CD4-positive, alpha-beta T cell treated with Interleukin-4 for 1 hour (primary cell): ENCODE measurements around the gene FAT1.
"Not testable (repeated sequence)": the region's sequence is repeated elsewhere in the genome, so short reads cannot be mapped to it uniquely, and the experiment has no call there.

Source experiments
- DNase-seq, 2 donors: peaks; one replicate each; pipeline ENCODE4 v3.0.0-alpha.2; 2020 to 2022

Gene FAT1, protein sequence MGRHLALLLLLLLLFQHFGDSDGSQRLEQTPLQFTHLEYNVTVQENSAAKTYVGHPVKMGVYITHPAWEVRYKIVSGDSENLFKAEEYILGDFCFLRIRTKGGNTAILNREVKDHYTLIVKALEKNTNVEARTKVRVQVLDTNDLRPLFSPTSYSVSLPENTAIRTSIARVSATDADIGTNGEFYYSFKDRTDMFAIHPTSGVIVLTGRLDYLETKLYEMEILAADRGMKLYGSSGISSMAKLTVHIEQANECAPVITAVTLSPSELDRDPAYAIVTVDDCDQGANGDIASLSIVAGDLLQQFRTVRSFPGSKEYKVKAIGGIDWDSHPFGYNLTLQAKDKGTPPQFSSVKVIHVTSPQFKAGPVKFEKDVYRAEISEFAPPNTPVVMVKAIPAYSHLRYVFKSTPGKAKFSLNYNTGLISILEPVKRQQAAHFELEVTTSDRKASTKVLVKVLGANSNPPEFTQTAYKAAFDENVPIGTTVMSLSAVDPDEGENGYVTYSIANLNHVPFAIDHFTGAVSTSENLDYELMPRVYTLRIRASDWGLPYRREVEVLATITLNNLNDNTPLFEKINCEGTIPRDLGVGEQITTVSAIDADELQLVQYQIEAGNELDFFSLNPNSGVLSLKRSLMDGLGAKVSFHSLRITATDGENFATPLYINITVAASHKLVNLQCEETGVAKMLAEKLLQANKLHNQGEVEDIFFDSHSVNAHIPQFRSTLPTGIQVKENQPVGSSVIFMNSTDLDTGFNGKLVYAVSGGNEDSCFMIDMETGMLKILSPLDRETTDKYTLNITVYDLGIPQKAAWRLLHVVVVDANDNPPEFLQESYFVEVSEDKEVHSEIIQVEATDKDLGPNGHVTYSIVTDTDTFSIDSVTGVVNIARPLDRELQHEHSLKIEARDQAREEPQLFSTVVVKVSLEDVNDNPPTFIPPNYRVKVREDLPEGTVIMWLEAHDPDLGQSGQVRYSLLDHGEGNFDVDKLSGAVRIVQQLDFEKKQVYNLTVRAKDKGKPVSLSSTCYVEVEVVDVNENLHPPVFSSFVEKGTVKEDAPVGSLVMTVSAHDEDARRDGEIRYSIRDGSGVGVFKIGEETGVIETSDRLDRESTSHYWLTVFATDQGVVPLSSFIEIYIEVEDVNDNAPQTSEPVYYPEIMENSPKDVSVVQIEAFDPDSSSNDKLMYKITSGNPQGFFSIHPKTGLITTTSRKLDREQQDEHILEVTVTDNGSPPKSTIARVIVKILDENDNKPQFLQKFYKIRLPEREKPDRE (N-terminal part only)

DNA sequence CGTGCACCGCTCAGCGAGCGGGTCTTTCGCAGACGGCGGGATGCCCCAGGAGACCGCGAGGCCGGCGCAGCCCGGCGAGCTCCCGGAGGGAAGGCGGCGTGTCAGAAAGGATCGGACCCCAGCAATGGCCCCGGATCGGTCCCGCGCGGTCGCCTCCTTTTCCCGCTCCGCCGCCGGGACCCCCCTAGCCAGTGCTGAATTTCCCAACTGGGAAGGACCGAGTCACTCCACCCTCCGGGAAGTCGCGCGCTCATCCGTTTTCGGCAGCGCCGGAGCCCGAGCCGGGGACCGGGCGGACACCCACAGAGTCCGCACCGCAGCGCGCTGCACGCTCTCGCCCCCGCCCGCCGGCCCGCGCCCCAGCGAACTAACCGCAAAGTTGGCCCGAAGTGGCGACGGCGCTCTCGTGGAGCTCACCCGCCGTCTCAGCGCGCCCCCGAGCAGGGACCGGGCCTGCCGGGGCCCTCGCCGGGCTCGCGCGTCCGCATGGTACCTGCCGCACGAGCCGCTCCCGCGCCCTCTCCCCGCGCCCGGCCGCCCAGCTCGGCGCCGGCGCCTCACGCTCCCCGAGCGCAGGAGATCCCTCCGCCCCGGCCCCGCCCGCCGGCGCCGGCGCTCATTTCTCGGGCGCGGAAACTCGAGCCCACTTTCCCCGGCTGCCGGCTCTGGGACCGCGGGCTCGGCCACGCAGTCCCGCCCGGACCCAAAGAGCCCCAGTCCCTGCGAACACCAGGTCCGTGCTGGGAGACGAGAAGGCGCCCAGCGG is at the start of gene FAT1:
Gene FAT1 (minus strand): TSS at position 565 of the 766 bp plus-strand sequence. CDS start 14,029 bp downstream, outside the sequence.
- no peak for DNase-seq

DNA sequence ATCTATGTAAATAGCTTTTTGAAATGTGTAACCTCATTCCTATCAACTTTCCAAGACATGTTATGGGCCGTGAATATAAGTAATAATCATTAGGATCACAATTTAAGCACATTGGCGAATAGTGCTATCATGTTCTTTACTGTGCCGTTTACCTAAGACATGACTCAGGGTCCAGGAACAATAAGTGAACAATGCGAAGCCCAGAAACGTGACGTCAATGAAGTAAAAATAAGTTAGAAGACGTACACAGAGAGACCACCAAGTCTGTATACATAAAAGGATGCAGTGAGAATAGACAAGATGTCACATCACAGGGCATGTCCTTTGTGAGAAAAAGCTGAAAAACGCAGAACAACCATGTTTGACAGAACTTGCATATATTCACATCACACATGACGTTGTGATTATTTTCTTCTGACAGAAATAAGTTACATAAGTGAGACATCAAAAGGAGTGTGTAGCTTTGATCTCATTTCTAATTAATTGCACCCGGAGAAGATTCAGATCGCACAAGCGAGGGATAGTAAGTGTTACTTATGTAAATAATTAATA is 49.4 kb upstream of the FAT1 start:
- DNase-seq, result no peak

DNA sequence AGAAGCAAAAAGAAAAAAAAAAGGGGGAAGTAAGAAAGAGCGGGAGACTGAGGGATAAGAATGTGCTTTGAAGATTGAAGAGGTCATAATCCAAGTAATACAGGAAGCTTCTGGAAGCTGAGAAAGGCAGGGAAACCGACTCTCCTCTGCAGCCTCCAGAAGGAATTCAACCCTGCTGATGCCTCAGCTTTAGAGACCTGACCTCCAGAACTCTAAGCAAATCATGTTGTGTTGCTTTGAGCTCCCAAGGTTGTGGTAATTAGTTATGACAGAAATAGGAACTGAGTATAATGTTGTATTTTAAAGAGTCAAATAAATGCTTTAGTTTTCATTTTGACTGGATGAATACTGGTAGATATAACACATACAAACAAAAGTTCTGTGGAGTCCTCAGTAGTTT is 48.0 kb upstream of the FAT1 start:
- no peak for DNase-seq

DNA sequence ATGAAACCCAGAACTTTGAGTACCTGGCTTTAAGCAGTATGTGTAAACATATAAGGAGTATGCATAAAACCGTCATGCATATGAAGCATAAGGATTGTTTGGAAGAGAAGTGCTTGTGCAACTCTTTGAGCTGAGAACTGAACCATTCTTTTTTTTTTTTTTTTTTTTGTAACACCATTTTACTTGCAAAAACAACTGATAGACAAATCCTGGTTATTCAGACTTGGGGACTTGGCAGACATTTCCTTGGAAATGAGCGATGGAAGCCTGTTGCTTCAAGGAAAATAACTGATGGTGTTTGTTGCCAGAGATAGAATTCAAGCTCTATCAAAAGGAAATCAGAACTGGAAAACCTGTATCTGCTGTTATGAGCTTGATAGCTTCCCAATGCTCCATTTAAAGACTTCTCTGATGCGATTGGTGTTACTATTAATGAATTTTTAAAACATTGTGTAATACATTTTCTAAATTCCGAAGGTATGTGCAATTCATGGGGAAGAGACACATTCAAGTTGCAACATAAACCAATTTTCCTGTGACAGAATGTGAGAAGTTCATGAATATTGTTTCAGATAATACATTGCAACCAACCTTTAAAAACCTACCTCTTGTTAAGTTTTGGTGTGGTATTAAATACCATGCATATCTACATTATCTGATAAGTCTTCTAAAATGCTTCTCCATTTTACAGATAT is 47.0 kb upstream of the FAT1 start:
- DNase-seq, result no peak

DNA sequence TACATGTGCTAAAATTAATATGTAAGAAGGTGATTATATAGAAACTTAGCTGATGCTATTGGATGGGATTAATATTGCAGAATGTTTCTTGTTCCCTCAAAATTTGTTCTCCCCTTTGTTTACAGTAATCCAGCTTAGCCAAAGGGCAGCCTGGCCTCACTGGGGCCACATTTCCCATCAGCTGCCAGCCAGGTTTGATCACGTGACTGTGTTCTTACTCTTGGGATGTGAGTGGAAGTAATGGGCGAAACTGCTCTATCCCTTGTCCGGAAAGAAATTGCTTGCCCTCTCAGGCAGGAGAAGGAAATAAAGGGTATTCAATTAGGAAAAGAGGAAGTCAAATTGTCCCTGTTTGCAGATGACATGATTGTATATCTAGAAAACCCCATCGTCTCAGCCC is 44.1 kb upstream of the FAT1 start:
- DNase-seq, result no peak

DNA sequence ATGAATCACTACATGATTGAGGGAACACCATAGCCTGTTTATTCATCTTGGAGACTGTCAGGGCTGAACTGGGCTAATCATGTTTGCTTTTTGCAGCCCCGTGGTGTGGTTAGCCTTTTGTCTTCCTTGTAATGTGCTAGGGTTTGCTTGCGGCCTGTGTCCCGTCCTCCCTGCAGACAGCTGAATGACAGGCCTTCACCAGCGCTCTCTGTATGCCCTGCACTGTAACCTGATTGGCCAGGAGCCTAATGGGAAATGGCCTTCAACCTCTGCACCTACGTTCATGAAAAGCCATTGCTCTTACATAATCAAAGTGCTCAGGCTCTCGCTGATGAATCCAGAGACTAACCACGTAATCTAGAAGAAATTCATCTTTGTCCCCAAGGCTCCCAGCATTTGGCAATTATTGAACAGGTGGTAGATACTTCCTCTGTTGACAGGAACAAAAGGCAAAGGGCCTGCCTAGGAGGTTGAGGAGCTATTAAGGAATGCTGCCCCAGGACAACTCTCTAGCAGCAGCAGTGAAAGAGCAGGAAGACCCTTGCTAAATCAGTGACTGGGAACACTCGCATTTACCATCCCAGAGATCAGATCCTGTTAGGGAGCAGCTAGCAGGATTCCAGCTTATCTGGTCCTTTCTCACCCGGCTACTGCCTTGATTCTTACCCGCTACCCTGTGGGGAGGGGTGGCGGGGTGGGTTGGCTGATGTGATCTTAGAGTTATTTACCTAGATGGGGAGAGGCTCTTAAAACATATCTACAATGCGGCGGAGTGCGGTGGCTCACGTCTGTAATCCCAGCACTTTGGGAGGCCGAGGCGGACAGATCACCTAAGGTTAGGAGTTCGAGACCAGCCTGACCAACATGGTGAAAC is 42.3 kb upstream of the FAT1 start:
- DNase-seq, result no peak

DNA sequence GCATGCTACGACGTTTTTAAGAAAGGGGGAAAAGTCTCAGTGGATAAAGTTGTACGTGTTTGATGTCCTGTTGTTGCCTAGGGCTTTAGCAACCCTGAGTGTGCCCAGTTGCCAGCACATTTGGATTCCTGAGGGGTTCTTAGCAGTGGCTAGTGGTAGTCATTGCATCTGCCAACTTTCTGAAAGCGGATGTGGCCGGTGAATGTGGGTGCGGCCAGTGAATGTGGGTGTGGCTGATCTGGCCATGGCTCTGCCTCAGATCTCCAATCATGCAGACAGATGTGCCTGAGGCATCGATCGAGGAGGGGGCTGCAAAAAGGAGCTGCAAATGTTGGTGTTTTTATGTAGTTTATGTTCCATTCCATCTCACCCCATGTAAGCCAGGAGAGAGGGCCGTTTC is 41.5 kb upstream of the FAT1 start:
- DNase-seq, result no peak

DNA sequence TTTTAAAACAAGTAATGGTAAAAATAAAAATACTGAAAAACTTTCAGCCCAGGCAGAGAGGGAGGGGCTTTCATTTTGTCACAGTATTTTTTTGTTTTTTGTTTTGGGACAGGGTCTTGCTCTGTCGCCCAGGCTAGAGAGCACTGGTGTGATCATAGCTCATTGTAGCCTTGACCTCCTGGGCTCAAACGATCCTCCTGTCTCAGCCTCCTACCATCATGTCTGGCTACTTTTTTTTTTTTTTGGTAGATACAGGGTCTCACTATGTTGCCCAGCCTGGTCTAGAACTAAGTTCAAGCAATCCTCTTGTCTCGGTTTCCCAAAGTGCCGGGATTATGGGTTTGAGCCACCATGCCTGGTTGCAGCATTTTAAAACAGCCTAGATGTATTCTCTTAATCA is 40.8 kb upstream of the FAT1 start:
- DNase-seq, result no peak

DNA sequence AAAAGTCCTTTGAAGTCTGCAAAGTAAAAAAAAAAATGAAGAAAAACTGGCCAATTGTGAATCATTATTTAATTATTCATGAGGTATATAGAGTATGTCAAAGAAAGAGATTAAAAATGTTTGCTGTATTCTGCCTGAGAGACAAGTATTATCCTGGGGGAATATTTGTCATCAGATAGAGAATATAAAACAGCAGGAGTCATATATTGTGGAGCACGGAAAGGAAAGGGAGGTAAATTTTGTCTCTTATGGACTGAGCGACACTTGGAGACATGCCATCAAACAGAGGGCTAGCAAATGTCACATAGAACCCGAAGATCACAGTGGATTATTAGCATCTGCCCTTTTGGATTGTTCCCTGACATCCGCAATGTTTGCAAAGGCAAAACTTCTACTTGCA is 39.2 kb upstream of the FAT1 start:
- no peak for DNase-seq

DNA sequence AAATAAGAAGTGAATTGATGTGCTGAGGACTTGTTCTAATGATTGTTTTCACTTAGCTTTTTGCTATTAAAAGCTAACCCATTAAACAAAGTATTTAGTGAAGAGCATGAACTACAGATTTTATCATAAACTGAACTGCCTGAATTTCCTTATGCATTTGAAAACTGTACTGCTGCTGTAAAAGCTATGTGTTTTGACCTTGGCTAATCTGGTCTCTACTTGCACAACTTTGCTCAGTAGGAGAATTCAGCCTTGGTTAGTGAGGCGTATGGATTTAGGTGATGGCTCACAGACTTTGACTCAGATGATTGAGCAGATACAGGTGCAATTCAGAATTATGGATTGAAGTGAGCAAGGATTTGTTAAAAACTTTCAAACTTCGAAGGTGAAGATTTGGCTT is 38.7 kb upstream of the FAT1 start:
- DNase-seq, result no peak

DNA sequence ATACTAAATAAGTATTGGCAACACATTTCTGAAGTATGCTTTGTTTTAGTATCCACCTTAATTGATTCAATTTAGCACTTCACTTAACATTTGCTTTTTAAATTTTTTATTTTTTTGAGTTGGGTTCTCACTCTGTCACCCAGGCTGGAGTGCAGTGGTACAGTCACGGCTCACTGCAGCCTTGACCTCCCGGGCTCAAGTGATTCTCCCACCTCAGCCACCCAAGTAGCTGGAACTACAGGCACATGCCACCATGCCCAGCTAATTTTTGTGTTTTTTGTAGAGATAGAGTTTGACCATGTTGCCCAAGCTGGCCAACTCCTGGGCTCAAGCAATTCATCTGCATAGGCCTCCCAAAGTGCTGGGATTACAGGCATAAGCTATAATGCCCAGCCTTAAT is 38.3 kb upstream of the FAT1 start:
- not testable (repeated sequence) for DNase-seq

DNA sequence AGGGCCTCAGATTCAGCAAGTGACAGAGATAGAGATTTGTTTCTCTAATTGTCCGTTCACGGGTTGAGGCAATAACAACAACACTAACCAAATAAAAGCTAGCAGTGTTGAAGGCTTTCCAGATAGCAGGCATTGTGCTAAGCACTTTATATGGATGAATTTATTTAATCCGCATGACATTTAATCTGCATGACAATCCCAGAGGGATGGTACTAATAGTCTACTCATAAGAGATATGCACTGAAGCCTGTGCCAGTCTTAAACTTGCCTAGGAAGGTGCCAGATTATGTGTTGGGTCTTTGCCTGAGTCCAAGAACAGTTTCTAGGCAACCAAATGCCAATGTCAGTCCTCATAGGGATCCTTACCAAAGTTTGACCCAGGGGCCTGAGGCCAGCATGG is 37.7 kb upstream of the FAT1 start:
- DNase-seq, result no peak

DNA sequence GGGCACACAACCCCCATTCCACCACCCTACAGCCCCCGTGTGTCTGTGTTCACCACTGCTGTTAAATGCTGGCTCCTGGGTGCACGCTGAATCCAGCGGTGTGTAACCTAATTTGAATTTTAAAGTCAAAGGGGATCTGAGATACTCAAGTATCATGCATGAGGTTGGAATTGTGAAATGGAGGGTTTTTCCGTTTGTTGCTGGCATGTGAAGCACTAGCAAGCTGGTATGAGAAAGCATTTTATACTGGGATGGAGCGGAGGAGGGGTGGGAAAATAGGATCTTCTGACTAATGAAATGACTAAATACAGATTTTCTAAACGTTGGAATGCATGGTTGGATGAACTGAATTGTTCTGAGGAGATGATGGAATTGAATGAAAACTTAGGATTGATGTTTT is 36.9 kb upstream of the FAT1 start:
- no peak for DNase-seq

DNA sequence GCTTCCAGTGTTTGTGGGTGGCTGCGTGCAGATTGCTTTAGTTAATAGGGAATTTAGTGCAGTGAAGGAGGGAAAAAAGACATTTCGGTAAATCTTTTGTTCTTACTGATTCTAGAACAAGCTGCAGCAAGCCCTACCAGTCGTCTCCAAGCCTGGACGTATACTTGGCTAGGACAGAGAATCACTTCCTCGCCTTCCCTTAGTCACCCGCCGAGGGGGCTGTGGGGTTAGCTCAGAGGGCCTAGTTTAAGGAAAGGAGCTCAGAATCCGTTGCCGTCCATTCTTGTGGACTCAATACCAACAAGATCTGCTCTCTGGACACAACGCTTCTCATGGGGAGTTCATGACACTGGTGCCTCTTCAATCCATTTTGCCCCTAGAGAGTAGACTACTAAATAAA is 36.3 kb upstream of the FAT1 start:
- DNase-seq, result no peak

DNA sequence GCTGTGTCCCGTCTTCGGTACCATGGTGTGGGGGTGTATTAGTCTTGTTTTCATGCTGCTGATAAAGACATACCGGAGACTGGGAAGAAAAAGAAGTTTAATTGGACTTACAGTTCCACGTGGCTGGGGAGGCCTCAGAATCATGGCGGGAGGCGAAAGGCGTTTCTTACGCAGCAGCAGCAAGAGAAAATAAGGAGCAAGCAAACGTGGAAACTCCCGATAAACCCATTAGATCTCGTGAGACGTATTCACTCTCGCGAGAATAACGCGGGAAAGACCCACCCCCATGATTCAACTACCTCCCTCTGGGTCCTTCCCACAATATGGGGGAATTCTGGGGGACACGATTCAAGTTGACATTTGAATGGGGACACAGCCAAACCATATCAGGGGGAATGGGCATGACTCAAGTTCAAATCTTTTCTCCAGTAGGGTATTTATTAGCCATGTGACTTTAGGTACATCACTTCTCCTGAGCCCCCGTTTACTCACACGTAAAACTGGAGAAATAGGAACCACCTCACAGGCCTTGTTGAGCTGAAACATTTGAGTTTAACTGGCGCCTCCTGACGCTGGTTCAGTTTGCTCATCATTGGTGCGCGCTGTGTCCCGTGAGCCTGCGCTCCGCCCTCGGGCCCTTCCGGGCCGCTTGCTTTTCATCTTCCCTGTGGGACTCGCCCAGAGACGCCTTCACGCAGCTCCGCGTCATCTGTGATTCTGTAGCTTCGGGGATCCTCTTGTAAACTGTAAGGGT is 35.5 kb upstream of the FAT1 start:
- no peak for DNase-seq

DNA sequence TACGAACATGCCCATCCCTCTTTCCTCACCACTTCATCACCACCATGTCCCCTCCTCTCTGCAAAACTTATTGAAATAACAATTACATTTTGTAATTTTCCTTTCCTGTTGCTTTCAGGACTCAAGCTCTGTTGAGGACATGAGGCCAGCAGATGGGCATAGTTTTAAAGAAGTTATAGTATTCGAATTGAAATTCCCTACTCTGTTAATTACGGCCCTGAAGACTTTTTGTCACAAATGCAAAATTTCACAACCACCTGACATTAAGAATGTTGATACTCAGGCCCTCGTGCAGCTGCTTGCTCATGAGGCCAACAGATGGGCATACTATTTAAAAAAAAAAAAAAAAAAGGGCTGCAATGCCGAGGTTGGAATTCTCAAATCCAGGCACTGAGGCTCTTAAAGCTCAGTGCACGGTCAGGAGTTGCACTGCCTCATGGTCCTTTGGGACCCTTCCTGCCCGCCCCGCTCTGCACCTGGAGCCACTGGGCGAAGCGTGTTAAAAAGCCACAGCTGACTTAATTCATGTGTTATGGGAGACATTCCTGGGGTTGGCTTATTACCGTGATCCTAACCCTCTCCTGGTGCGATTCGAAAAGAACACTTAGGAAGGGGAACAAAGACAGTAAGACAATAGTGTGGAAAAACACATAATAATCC is 34.2 kb upstream of the FAT1 start:
- DNase-seq, result no peak

DNA sequence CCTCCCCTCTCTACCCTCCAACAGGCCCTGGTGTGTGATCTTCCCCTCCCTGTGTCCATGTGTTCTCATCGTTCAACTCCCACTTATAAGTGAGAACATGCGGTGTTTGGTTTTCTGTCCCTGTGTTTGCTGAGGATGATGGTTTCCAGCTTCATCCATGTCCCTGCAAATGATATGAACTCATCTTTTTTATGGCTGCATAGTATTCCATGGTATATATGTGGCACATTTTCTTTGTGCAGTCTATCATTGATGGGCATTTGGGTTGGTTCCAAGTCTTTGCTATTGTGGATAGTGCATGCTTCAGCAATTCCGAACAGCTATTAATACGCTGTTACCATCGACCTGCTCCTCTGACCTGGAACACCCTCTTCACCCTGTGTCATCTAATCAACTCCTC is 32.9 kb upstream of the FAT1 start:
- DNase-seq, result not testable (repeated sequence)

DNA sequence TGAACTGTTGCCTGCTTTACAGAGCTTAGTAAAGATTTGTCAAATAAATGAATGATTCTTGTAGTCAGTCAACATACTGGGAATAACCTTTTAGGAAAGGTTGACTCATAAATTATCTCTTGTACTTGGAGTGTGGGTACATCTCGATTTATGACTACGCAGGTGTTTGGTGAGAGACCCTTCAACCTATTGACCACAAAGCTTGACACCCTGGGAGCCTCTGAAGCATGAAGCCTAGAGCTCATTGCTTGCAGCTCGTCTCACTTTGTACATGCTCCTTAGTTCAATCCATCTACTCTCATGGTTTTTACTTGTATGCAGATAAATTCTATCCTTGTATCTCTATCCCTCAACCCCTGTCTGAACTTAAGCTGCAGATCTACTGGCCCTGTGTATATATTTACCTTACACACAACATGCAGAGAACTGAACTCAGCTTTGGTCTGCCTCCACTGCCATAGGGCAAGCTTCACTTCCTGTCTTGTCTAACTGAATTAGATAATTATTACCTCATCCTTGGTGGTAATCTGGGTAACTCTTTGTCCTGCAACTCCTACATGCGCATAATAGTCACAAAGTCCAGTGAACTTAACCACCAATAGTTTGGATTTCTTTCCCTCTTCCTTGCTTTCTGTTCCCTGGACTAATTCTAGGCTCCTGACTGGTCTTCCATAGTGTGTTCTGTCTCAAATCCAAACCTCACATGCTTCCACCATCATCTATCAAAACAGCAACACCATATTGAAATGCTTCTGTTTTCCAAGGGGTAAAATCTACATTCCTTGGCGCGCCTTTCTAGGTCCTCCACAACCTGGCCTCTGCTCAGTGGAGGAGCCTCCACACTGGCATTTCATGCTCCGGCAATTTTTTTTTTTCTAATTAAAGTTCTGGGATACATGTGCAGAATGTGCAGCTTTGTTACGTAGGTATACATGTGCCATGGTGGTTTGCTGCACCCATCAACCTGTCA is 32.2 kb upstream of the FAT1 start:
- DNase-seq, result no peak
